NB4 (cell line): ENCODE measurements around the gene ACO2.

Experiments used
- DNase-seq: peaks from one replicate; pipeline ENCODE4 v3.0.0; 2010; ENCODE audit warnings: low read depth
- H3K4me3 ChIP-seq: one replicate; pipeline ENCODE4 v1.5.1; 2011; ENCODE audit warnings: mild to moderate bottlenecking, low read depth, low read length, moderate library complexity
- MYC ChIP-seq: IDR thresholded peaks from 2 replicates; pipeline ENCODE4 v1.6.1; 2011; ENCODE audit warnings: low read depth, low read length
- TF ChIP-seq, protein P1 (sequence below): IDR thresholded peaks from 2 replicates; pipeline ENCODE4 v1.6.1; 2011; ENCODE audit warnings: low read depth, low read length

Gene ACO2

DNA sequence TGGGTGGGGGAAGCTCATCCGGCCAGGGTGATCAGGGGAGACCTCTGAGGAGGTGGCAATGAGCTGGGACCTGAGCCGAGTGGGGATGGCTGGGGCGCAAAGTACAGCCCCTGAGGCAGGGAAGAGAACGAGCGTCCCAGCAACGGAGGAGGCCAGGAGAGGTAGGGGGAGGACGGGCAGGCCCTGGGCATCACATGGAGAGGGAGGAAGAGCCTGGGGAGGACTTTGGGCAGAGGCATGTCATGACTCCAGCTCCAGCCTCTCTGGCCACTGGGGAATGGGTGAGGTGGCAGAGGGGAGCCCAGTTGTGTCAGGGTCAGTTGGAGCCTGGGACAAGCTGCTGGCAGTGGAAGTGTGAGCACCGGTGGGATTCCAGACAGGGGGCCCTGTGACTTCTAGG, 109.2 kb downstream of the ACO2 start:
- DNase-seq: no peak
- TF ChIP-seq, protein P1, sequence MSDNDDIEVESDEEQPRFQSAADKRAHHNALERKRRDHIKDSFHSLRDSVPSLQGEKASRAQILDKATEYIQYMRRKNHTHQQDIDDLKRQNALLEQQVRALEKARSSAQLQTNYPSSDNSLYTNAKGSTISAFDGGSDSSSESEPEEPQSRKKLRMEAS: no peak
- no peak for TF ChIP-seq MYC
- no peak overlapping the region for H3K4me3 ChIP-seq
